WTC11 (cell line): Measurements from ENCODE around the gene NCOA6. TPM values are rescaled to one million over a fixed set of nuclear protein-coding genes. Genes with fewer than 3 reads are reported as not detected.
"Not testable (repeated sequence)": the region's sequence is repeated elsewhere in the genome, so short reads cannot be mapped to it uniquely, and the experiment has no call there.

Source experiments
- ATAC-seq: fragments of 200-7000 bp; cut with Tn5 transposase; 2 replicates; pipeline ENCODE4 v1.10.0; 2021; ENCODE audit warnings: mild to moderate bottlenecking, moderate library complexity
- CTCF ChIA-PET: fragments of 300-600 bp; sonication (Branson Sonifier 250); formaldehyde crosslinking; loops from one replicate; lab custom pipeline; 2021; ENCODE audit warnings: antibody characterized with exemption; lab: Charles Lee
- POLR2A ChIA-PET: fragments of 350-600 bp; sonication (Branson Sonifier 250); formaldehyde crosslinking; loops from one replicate; lab custom pipeline; 2021; ENCODE audit warnings: antibody characterized with exemption; lab: Charles Lee
- DNase-seq: peaks from one replicate; pipeline ENCODE4 v3.0.0; 2021; ENCODE audit warnings: low spot score
- H3K27ac Mint-ChIP-seq: 2 replicates; pipeline ENCODE4 v1.8.0; 2021; ENCODE audit warnings: mixed read lengths
- H3K27me3 Mint-ChIP-seq: 2 replicates; pipeline ENCODE4 v1.8.0; 2021; ENCODE audit warnings: low read depth, mild to moderate bottlenecking, moderate library complexity, mixed read lengths
- H3K36me3 Mint-ChIP-seq: 2 replicates; pipeline ENCODE4 v1.8.0; 2021; ENCODE audit warnings: mixed read lengths
- H3K4me1 Mint-ChIP-seq: 2 replicates; pipeline ENCODE4 v1.8.0; 2022; ENCODE audit warnings: mixed read lengths
- H3K4me3 Mint-ChIP-seq: 2 replicates; pipeline ENCODE4 v1.8.0; 2021; ENCODE audit warnings: mild to moderate bottlenecking, moderate library complexity, mixed read lengths
- H3K9me3 Mint-ChIP-seq: 2 replicates; pipeline ENCODE4 v1.8.0; 2021; ENCODE audit warnings: mixed read lengths
- CBFB ChIP-seq: sonication (generic); formaldehyde crosslinking; IDR thresholded peaks from 2 replicates; pipeline ENCODE4 v1.8.1; 2022; ENCODE audit warnings: mild to moderate bottlenecking, low read depth, missing genetic modification reagents
- CREB1 ChIP-seq: sonication (generic); formaldehyde crosslinking; IDR thresholded peaks from 2 replicates; pipeline ENCODE4 v1.8.0; 2023; ENCODE audit warnings: mild to moderate bottlenecking, missing genetic modification reagents
- EMX1 ChIP-seq: fragments of 250-450 bp; sonication (Bioruptor Pico); IDR thresholded peaks from 2 replicates; pipeline ENCODE4 v1.8.0; 2021; ENCODE audit warnings: mild to moderate bottlenecking
- GABPB1 ChIP-seq: sonication (generic); formaldehyde crosslinking; IDR thresholded peaks from 2 replicates; pipeline ENCODE4 v1.8.1; 2023; ENCODE audit warnings: mild to moderate bottlenecking, missing genetic modification reagents
- GTF2I ChIP-seq: fragments of 250-450 bp; sonication (Bioruptor Pico); conservative IDR thresholded peaks from 2 replicates; pipeline ENCODE4 v1.4.0; 2021; ENCODE audit warnings: mild to moderate bottlenecking
- JUN ChIP-seq: sonication (generic); formaldehyde crosslinking; IDR thresholded peaks from 2 replicates; pipeline ENCODE4 v1.8.0; 2023; ENCODE audit warnings: mild to moderate bottlenecking, missing genetic modification reagents
- MYBL2 ChIP-seq: sonication (generic); formaldehyde crosslinking; IDR thresholded peaks from 2 replicates; pipeline ENCODE4 v1.8.1; 2023; ENCODE audit warnings: mild to moderate bottlenecking, moderate library complexity, missing genetic modification reagents
- NFATC4 ChIP-seq: fragments of 250-450 bp; sonication (Bioruptor Pico); IDR thresholded peaks from 2 replicates; pipeline ENCODE4 v1.9.0; 2021; ENCODE audit warnings: mild to moderate bottlenecking
- NR1H2 ChIP-seq: sonication (generic); formaldehyde crosslinking; IDR thresholded peaks from 2 replicates; pipeline ENCODE4 v1.9.0; 2021; ENCODE audit warnings: mild to moderate bottlenecking, moderate library complexity, missing genetic modification reagents
- NR2C2 ChIP-seq: sonication (generic); formaldehyde crosslinking; IDR thresholded peaks from 2 replicates; pipeline ENCODE4 v1.8.0; 2022; ENCODE audit warnings: mild to moderate bottlenecking, missing genetic modification reagents
- NR3C1 ChIP-seq: sonication (generic); formaldehyde crosslinking; conservative IDR thresholded peaks from 2 replicates; pipeline ENCODE4 v1.8.1; 2023; ENCODE audit warnings: low read depth, mild to moderate bottlenecking, missing genetic modification reagents
- PRRX2 ChIP-seq: fragments of 250-450 bp; sonication (Bioruptor Pico); IDR thresholded peaks from 2 replicates; pipeline ENCODE4 v1.8.0; 2021; ENCODE audit warnings: mild to moderate bottlenecking
- RORB ChIP-seq: fragments of 250-450 bp; sonication (Bioruptor Pico); IDR thresholded peaks from 2 replicates; pipeline ENCODE4 v1.9.0; 2021; ENCODE audit warnings: mild to moderate bottlenecking
- SMAD4 ChIP-seq: sonication (generic); formaldehyde crosslinking; IDR thresholded peaks from 2 replicates; pipeline ENCODE4 v1.8.0; 2022; ENCODE audit warnings: mild to moderate bottlenecking, missing genetic modification reagents
- SOX15 ChIP-seq: fragments of 250-450 bp; sonication (Bioruptor Pico); IDR thresholded peaks from 2 replicates; pipeline ENCODE4 v1.9.0; 2021; ENCODE audit warnings: mild to moderate bottlenecking
- TEAD1 ChIP-seq: sonication (generic); formaldehyde crosslinking; IDR thresholded peaks from 2 replicates; pipeline ENCODE4 v1.8.0; 2022; ENCODE audit warnings: mild to moderate bottlenecking, missing genetic modification reagents
- TP53 ChIP-seq: sonication (generic); formaldehyde crosslinking; IDR thresholded peaks from 2 replicates; pipeline ENCODE4 v1.8.1; 2023; ENCODE audit warnings: mild to moderate bottlenecking, missing genetic modification reagents
- ZNF219 ChIP-seq: sonication (generic); formaldehyde crosslinking; IDR thresholded peaks from 2 replicates; pipeline ENCODE4 v1.8.0; 2023; ENCODE audit warnings: missing genetic modification reagents, mild to moderate bottlenecking, borderline replicate concordance
- ZNF232 ChIP-seq: sonication (generic); formaldehyde crosslinking; IDR thresholded peaks from 2 replicates; pipeline ENCODE4 v1.8.0; 2022; ENCODE audit warnings: mild to moderate bottlenecking, missing genetic modification reagents
- ZNF671 ChIP-seq: fragments of 250-450 bp; sonication (Bioruptor Pico); IDR thresholded peaks from 2 replicates; pipeline ENCODE4 v1.8.0; 2021; ENCODE audit warnings: mild to moderate bottlenecking
- total RNA-seq: library from RNA; stranded (reverse); gene quantifications from 3 replicates; pipeline ENCODE4 v1.2.3, GENCODE V29; 2021
- TF ChIP-seq, protein P1 (sequence below): sonication (generic); formaldehyde crosslinking; IDR thresholded peaks from 2 replicates; pipeline ENCODE4 v1.8.0; 2022; ENCODE audit warnings: missing genetic modification reagents
- TF ChIP-seq, protein P2 (sequence below): sonication (generic); formaldehyde crosslinking; IDR thresholded peaks from 2 replicates; pipeline ENCODE4 v1.8.1; 2023; ENCODE audit warnings: mild to moderate bottlenecking, missing genetic modification reagents, moderate library complexity
- TF ChIP-seq, protein P3 (sequence below): sonication (generic); formaldehyde crosslinking; IDR thresholded peaks from 2 replicates; pipeline ENCODE4 v1.8.1; 2023; ENCODE audit warnings: mild to moderate bottlenecking, missing genetic modification reagents
- TF ChIP-seq, protein P4 (sequence below): fragments of 250-450 bp; sonication (Bioruptor Pico); IDR thresholded peaks from 2 replicates; pipeline ENCODE4 v1.8.0; 2021; ENCODE audit warnings: mild to moderate bottlenecking
- TF ChIP-seq, protein P5 (sequence below): sonication (generic); formaldehyde crosslinking; IDR thresholded peaks from 2 replicates; pipeline ENCODE4 v1.8.1; 2022; ENCODE audit warnings: low read depth, mild to moderate bottlenecking, moderate library complexity, missing genetic modification reagents, borderline replicate concordance

The NCOA6 gene
- total RNA-seq, 1 experiment from 2014 or later = 10.1 TPM

DNA sequence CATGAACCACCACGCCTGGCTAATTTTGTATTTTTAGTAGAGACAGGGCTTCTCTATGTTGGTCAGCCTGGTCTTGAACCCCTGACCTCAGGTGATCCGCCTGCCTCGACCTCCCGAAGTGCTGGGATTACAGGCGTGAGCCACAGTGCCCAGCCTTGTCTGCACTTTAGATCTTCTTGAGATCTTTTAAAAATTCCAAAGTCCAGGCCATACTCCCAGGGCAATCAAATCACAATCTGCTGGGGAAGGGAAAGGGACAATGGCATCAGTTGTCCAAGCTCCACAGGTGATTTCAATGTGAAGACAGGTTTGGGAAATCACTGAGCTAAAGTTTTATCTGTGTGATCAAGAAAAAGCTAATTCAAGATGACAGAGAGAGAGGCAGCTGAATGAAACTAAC, 16.9 kb downstream of the NCOA6 start:
- POLR2A ChIA-PET = no interaction called here
- TF ChIP-seq ZNF219 (CRISPR knock-in tag) (no peak), NFATC4 (no peak), MYBL2 (no peak), ZNF671 (CRISPR knock-in tag) (no peak), TEAD1 (CRISPR knock-in tag) (no peak), CREB1 (CRISPR knock-in tag) (no peak), JUN (no peak), SOX15 (no peak), SMAD4 (CRISPR knock-in tag) (no peak), TP53 (CRISPR knock-in tag) (no peak), NR1H2 (no peak), NR2C2 (CRISPR knock-in tag) (no peak), NR3C1 (no peak), GTF2I (CRISPR knock-in tag) (no peak), EMX1 (no peak)
- TF ChIP-seq, protein P1, sequence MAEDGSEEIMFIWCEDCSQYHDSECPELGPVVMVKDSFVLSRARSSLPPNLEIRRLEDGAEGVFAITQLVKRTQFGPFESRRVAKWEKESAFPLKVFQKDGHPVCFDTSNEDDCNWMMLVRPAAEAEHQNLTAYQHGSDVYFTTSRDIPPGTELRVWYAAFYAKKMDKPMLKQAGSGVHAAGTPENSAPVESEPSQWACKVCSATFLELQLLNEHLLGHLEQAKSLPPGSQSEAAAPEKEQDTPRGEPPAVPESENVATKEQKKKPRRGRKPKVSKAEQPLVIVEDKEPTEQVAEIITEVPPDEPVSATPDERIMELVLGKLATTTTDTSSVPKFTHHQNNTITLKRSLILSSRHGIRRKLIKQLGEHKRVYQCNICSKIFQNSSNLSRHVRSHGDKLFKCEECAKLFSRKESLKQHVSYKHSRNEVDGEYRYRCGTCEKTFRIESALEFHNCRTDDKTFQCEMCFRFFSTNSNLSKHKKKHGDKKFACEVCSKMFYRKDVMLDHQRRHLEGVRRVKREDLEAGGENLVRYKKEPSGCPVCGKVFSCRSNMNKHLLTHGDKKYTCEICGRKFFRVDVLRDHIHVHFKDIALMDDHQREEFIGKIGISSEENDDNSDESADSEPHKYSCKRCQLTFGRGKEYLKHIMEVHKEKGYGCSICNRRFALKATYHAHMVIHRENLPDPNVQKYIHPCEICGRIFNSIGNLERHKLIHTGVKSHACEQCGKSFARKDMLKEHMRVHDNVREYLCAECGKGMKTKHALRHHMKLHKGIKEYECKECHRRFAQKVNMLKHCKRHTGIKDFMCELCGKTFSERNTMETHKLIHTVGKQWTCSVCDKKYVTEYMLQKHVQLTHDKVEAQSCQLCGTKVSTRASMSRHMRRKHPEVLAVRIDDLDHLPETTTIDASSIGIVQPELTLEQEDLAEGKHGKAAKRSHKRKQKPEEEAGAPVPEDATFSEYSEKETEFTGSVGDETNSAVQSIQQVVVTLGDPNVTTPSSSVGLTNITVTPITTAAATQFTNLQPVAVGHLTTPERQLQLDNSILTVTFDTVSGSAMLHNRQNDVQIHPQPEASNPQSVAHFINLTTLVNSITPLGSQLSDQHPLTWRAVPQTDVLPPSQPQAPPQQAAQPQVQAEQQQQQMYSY (CRISPR knock-in tag) = no peak
- TF ChIP-seq, protein P2, sequence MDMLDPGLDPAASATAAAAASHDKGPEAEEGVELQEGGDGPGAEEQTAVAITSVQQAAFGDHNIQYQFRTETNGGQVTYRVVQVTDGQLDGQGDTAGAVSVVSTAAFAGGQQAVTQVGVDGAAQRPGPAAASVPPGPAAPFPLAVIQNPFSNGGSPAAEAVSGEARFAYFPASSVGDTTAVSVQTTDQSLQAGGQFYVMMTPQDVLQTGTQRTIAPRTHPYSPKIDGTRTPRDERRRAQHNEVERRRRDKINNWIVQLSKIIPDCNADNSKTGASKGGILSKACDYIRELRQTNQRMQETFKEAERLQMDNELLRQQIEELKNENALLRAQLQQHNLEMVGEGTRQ (CRISPR knock-in tag) = no peak
- TF ChIP-seq, protein P3, sequence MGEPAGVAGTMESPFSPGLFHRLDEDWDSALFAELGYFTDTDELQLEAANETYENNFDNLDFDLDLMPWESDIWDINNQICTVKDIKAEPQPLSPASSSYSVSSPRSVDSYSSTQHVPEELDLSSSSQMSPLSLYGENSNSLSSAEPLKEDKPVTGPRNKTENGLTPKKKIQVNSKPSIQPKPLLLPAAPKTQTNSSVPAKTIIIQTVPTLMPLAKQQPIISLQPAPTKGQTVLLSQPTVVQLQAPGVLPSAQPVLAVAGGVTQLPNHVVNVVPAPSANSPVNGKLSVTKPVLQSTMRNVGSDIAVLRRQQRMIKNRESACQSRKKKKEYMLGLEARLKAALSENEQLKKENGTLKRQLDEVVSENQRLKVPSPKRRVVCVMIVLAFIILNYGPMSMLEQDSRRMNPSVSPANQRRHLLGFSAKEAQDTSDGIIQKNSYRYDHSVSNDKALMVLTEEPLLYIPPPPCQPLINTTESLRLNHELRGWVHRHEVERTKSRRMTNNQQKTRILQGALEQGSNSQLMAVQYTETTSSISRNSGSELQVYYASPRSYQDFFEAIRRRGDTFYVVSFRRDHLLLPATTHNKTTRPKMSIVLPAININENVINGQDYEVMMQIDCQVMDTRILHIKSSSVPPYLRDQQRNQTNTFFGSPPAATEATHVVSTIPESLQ (CRISPR knock-in tag) = no peak
- ATAC-seq = no peak
- H3K27ac Mint-ChIP-seq = no peak overlapping the region
- CTCF ChIA-PET = no interaction called here
- H3K36me3 Mint-ChIP-seq = no peaks in the 10 kb centered on the region
- no peak overlapping the region for H3K4me3 Mint-ChIP-seq
- H3K4me1 Mint-ChIP-seq = peaks cover 4% of the 10 kb centered on the region
- H3K9me3 Mint-ChIP-seq = no peaks in the 10 kb centered on the region
- H3K27me3 Mint-ChIP-seq = no peaks in the 10 kb centered on the region
- DNase-seq = no peak

DNA sequence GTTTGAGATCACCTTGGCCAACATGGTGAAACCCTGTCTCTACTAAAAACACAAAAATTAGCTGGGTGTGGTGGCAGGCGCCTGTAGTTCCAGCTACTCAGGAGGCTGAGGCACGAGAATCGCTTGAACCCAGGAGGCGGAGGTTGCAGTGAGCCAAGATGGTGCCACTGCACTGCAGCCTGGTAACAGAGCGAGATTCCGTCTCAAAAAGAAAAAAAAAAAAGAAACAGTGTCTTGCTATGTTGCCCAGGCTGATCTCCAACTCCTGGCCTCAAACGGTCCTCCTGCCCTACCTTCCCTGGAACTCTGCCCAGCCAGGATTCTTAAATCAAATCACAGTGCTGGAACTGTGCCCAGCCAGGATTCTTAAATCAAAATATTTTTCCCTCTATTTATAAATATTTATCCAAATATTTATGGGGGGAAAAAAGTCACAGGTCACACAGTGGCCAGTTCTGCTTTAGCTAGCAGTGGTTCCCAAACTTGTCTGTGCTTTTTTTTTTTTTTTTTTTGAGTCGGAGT, 17.4 kb downstream of the NCOA6 start:
- H3K4me3 Mint-ChIP-seq, POLR2A ChIA-PET, H3K36me3 Mint-ChIP-seq, DNase-seq, H3K9me3 Mint-ChIP-seq, CTCF ChIA-PET, H3K4me1 Mint-ChIP-seq, ATAC-seq, H3K27ac Mint-ChIP-seq, H3K27me3 Mint-ChIP-seq: not testable (repeated sequence)

DNA sequence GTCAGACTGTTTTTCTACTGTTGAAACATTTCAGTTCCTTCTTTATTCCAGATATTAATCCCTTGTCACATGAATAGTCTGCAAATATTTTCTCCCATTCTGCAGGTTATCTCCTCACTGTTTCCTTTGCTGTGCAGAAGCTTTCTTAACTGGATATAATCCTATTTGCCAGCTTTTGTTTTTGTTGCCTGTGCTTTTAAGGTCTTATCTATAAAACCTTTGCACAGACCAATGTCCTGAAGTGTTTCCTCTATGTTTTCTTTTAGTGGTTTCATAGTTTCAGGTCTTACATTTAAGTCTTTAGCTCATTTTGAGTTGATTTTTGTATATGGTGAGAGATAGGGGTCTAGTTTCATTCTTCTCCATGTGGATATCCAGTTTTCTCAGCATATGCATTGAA, 19.2 kb downstream of the NCOA6 start:
- Mint-ChIP-seq H3K9me3 (peaks cover 4% of the 10 kb centered on the region; the same call in 1 of the 2 replicates), H3K36me3 (no peaks in the 10 kb centered on the region), H3K4me3 (no peak overlapping the region), H3K27me3 (no peaks in the 10 kb centered on the region), H3K4me1 (peaks cover 4% of the 10 kb centered on the region), H3K27ac (no peak overlapping the region)
- CTCF ChIA-PET = interaction anchor here (1.4 kb wide), 1 partner anchor 36 kb away, joined by 3 read pairs; no protein-coding TSS in a partner anchor
- no peak for DNase-seq
- TF ChIP-seq CREB1 (CRISPR knock-in tag) = no peak
- no peak for TF ChIP-seq GABPB1
- no peak for TF ChIP-seq SOX15
- no peak for TF ChIP-seq CBFB (CRISPR knock-in tag)
- TF ChIP-seq NFATC4 = no peak
- TF ChIP-seq PRRX2 = no peak
- no peak for TF ChIP-seq RORB
- no peak for TF ChIP-seq ZNF232 (CRISPR knock-in tag)
- TF ChIP-seq, protein P4, sequence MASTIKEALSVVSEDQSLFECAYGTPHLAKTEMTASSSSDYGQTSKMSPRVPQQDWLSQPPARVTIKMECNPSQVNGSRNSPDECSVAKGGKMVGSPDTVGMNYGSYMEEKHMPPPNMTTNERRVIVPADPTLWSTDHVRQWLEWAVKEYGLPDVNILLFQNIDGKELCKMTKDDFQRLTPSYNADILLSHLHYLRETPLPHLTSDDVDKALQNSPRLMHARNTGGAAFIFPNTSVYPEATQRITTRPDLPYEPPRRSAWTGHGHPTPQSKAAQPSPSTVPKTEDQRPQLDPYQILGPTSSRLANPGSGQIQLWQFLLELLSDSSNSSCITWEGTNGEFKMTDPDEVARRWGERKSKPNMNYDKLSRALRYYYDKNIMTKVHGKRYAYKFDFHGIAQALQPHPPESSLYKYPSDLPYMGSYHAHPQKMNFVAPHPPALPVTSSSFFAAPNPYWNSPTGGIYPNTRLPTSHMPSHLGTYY (CRISPR knock-in tag) = no peak
- TF ChIP-seq, protein P5, sequence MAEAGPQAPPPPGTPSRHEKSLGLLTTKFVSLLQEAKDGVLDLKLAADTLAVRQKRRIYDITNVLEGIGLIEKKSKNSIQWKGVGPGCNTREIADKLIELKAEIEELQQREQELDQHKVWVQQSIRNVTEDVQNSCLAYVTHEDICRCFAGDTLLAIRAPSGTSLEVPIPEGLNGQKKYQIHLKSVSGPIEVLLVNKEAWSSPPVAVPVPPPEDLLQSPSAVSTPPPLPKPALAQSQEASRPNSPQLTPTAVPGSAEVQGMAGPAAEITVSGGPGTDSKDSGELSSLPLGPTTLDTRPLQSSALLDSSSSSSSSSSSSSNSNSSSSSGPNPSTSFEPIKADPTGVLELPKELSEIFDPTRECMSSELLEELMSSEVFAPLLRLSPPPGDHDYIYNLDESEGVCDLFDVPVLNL (CRISPR knock-in tag) = no peak
- POLR2A ChIA-PET = no interaction called here
- ATAC-seq = no peak
